ENCODE measurements around the gene TCAF1.

DNA sequence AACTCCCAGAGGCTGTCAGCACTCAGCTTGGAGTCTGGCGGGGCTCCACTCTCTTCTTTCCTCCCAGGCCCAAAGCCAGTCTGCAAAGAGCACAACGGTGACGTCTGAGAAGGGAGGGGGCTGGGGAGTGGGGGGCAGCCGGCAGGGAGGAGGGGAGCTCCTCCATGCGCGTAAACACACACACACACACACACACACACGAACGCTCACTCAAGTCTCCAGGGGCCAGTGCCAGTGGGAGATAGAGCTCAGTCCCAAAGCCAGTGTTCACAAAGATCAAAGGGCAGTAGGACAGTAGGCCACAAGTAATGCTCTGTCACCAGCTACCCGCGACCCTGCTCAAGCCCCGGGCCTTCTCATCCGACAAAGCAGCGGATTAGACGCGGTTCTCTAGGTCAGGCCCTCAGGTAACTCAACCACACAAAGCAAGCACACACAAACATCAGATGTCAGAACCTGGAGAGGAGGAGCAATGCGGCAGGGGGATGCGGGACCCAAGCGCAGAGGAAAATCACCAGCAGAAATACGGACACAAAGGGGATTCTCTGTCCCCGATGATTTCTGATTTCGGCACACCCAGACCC is 19.9 kb downstream of the TCAF1 start:
- TF ChIP-seq EZH2 (IDR thresholded peaks at IDR 0.05; ENCODE audit: borderline replicate concordance, insufficient read depth, low read depth, low read length, poor library complexity, severe bottlenecking) = no peak
- TF ChIP-seq, protein P1, sequence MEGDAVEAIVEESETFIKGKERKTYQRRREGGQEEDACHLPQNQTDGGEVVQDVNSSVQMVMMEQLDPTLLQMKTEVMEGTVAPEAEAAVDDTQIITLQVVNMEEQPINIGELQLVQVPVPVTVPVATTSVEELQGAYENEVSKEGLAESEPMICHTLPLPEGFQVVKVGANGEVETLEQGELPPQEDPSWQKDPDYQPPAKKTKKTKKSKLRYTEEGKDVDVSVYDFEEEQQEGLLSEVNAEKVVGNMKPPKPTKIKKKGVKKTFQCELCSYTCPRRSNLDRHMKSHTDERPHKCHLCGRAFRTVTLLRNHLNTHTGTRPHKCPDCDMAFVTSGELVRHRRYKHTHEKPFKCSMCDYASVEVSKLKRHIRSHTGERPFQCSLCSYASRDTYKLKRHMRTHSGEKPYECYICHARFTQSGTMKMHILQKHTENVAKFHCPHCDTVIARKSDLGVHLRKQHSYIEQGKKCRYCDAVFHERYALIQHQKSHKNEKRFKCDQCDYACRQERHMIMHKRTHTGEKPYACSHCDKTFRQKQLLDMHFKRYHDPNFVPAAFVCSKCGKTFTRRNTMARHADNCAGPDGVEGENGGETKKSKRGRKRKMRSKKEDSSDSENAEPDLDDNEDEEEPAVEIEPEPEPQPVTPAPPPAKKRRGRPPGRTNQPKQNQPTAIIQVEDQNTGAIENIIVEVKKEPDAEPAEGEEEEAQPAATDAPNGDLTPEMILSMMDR (IDR thresholded peaks at IDR 0.05) = no peak
